HG03460 (cell line): ENCODE measurements around the gene UGT1A3.

Experiments used
- ATAC-seq: cut with Tn5 transposase; IDR thresholded peaks from one replicate; pipeline ENCODE4 v1.9.1; 2021; ENCODE audit not compliant: unreplicated experiment

UGT1A3 gene

GRCh38 chr2:233814056-233814835 is 85.4 kb downstream of the UGT1A3 start:
- ATAC-seq = no peak

DNA sequence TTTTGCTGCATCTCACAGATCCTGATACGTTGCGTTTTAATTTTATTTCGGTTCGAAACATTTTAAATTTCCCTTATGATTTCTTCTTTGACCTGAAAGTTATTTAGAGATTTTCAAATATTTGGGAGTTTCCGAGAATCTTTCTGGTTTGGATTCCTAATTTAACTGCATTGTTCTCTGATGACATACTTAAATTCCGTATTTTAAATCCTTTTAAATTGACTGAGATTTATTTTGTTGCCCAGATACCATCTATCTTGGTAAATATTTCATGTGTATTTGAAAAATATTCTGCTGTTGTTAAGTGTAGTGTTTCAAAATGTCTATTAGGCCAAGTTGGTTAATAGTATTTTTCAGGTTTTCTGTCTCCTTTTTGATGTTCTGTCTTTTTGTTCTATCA is 87.0 kb downstream of the UGT1A3 start:
- no peak for ATAC-seq

- ATAC-seq = no peak
Measured at GRCh38 chr2:233816334-233816733, 87.5 kb downstream of the UGT1A3 start.

DNA sequence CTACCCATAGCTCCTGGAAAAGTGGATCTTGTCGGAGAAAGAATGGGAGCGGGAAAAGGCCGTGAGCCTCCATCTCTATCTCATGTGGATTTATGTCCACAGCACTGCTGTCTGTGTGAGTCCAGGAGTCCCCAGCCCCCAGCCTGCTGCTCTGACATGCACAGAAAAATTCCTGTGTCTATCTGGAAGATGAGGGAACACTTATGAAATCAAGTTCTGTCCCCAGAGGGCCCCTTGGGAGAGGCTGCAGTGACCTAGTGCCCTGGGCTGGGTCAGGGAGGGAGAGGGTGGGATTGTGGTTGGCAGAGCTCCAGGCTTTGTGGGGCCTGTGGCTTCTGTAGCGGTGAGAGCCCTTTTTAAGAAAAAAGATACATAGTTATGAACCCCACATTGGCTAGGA is 87.9 kb downstream of the UGT1A3 start:
- no peak for ATAC-seq

DNA sequence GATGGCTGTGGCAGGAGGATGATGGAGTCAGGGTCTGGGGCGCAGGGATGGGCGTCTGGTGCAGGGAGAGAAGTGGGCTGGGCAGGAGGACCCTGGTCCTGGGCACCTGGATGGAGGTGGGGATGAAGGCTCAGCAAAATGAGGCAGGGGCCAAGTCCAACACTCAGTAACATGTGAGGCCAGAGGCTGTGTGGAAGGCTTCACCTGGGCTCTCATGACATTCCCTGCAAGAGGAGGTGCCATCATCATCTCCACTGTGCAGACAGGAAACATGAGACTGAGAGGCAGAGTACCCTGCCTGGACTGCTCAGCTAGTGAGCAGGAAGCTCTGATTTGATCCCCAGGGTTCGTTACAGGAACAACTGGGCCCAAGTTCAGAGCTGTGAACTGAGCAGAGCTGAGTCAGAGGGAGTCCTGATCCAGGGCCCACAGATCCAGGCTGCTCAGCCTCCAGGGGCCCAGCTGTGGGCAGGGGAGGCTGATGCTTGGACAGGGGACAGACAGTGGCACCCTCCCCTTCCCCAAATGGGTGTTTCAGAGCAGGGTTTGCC is 88.6 kb downstream of the UGT1A3 start:
- no peak for ATAC-seq

GRCh38 chr2:233817995-233818638 is 89.3 kb downstream of the UGT1A3 start:
- ATAC-seq = no peak

- no peak for ATAC-seq
Measured at GRCh38 chr2:233818639-233819621, 90.1 kb downstream of the UGT1A3 start.

- ATAC-seq = no peak
Measured at GRCh38 chr2:233819884-233820773, 91.3 kb downstream of the UGT1A3 start.

- ATAC-seq = no peak
Measured at GRCh38 chr2:233820774-233821105, 91.9 kb downstream of the UGT1A3 start.

DNA sequence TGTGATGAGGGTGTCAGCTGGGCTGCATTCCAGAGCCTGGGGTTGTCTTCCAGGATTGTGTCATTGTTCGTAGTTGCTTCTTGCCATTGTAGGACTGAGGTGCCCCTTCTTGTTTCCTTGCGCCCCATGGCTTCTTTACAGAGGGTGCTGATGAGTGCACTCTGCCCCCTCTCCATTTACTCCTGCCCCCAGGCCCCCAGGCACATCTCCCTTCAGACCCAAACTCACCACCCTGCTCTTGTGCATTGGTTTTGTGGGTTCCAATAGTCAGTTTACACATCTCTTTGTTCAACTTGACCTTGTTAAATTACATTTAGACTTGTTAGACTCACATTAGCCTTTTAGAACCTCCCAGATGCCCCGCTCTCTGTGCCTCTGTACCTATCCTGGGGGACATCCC is 92.4 kb downstream of the UGT1A3 start:
- ATAC-seq = no peak

DNA sequence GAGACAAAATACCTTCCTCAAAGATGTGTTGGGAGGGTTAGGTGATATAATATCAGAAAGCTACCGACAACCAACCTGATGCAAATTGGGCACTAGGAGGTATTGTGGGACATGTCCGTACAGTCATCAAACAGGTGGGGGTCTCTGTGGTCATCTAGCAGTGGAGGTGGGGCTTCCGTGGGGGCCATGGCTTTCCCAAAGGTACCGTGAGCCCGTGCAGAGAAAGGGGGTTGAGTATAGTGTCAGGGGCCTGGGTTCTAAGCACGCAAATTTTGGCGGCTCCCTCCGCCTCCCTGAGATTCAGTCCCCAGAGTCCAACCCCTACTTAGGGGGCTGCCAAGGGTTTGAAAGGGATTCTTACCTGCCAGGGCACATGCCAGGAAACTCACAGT is 92.9 kb downstream of the UGT1A3 start:
- no peak for ATAC-seq

- ATAC-seq = no peak
Measured at GRCh38 chr2:233822101-233822771, 93.4 kb downstream of the UGT1A3 start.
